GM19397 (cell line): Measurements from ENCODE around the gene GRID1.

ENCODE experiments used
- ATAC-seq: cut with Tn5 transposase; IDR thresholded peaks from one replicate; pipeline ENCODE4 v1.9.1; 2021; ENCODE audit warnings: mild to moderate bottlenecking, moderate library complexity; ENCODE audit not compliant: unreplicated experiment

GRID1 gene

DNA sequence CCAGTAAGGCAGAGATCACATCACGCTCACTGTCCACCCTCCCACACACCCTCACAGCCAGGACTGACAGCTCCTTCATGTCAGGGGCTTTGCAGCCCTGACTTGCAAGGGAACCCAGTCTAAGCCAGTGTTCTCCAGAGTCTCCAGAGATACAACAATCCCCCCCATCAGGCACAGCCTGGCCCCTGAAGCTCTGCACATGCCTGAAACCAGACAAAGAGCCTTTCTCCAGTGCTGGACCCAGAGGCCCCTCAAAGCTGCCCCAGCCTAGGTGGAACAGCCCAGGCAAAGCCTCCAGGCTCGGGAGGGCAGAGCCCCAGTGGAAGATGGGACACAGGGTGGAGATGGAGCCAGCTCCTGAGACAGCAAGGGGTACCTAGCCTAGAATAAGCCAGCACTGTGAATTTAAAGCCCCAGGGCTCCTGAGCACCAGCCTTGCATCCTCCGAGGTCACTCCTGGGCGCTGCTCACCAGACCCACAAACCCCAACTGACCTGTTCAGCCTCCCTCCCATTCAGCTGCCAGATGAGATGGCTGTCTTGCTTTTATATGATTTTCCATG, 50.2 kb downstream of the GRID1 start:
- ATAC-seq, result no peak

DNA sequence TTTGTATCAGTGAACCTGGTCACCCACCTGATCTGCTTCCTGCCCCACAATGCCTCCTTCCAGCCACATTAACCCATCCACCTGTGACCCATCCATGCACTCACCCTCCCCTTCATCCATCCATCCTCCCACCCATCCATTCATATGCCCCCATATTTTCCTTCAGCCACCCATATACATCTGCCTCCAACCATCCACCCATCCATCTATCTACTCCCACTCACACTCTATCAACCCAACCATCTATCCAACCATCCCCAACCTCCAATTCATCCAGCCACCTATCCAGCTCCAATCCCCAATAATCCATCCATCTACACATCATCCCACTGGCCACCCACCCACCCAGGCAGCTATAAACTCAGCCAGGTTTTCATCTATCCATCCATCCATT, 51.0 kb downstream of the GRID1 start:
- no peak for ATAC-seq

DNA sequence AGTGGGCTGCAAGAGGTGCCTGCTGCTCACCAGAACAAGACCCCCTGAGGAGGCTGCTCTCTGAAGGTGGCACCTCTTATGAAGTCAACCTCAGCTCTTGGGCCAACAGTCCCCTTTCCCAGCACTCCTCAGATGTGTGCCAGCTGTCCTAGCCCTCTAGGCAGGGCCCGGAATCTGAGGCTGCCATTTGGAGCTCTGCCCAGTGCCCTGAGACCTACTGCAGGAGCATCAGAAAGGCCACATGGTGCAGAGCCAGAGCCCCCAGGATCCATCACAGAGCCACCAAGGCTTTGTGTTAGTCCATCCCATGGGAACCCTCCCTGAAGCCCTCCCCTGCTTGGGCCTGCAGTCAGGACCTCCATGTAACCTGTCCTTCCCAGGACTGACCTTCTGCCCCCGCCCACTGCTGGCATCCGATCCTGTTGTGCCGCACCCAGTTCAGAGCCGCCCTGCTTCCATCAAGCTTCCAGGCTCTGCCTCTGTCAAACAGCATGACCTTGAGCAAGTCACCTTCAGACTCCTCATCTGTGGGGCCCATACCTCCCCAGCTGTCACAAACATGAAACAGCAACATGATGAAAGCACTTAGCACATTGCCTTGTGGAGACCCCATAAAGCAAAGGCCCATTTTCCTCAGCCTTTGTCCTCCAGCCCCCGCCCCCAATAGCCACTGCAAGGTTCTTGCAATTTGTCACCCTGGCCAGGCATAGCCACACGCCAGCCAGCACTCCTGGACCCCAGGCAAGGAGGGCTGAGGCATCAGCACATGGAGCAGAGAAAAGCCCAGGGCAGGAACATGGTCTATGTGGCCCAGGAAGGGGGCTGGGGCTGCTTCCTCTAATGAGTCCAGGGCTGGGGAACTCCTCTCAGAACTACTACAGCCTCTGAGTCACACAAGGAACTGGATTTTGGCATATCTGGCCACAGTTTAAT, 51.7 kb downstream of the GRID1 start:
- ATAC-seq, result no peak

DNA sequence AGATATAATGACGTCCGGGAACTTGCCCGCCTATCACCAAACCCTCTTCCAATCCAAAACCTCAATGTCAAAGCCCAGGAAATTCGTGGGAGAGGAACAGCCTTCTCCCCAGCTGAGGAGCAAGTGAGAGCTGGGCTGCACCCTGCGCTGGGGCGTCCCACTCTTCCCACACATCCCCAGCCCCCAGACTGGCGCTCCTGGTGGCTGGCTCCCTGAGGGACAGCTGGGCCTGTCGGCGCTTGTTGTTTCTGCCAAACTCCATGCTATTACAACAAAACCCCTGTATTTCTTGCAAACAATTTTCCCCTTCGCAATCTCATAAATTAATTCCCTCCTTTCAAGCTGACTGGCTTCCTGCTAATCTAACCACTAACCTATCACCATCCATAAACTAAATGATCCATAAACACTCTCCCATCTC, 53.0 kb downstream of the GRID1 start:
- no peak for ATAC-seq

DNA sequence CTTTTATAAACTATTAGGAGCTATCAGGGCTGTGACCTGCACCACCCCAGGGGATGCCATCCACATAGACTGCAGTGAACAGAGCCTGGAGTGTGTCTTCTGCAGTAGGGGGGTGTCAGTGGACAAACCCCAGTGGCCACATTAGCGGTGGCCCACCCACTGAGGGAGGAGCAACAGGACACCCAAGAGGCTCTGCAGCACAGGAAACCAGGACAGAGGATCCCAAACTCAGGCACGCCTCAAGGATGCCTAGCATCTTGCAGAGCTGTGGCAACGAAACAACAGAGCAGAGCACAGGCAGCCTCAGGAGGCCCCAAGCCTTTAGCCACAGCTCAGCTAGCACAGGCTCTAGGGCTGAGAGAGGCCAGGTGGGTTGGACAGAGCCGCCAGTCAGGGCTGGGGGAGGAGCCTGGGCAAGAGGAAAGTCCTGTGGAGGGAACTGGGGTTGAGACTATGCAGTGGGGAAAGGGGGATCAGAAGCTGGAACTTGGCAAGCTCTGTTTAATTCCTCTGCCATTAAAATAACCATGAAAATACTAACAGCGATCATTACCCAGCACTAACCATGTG, 53.8 kb downstream of the GRID1 start:
- no peak for ATAC-seq

DNA sequence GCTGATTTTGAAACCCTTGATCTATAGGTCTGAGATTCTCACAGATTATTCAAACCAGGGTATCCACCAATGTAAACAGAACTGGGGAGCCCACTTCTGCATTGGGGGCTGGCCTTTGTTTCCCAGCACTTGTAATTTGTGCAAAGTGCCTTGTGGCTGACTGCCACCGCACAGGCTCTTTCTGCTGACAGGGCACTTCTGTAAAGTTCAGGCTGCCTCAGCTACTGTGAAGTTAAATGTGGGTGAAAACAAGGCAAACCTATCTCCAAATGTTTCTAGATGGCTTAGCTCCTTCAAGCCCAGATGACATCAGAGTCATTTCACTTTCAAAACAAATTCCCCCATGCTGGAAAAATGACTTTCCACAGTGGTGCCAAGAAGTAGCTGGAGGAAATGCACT, 54.7 kb downstream of the GRID1 start:
- no peak for ATAC-seq

DNA sequence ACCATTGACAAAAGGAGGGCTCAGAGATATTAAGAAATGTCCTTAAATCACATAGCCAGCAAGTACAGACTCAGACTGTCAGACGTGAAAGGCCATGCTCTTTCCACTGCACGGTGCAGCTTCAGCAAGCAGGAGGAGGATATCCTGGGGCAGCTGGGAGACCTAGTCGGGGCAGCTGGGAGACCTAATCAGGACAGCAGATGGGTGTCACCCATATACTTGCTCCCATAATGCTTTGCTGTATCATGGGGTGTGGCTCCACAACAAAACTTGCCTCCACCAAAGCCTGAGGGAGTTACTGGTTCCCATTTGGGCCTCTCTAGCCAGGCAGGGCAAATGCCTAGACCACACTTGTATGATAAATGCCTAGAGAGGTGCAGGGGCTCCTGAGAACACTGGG, 55.4 kb downstream of the GRID1 start:
- ATAC-seq, result no peak

DNA sequence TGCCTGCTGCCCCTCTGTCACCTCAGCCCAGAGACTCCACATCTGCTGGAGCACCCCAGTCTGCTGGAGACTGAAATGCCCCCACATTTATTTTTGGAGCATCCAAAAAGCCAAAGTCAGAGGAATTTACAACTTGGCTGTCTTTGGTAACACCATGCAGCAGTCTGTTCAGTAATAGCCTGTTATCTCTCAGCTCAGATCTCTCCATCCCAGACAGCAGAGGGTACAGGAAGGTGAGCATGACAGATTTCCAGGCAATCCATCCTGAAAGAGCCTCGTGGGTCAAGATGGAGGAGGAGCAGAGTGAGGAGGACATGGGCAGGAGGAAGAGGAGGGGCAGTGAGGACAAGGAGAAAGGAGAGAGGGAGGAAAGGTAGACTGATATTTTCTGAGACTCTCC, 55.9 kb downstream of the GRID1 start:
- no peak for ATAC-seq

DNA sequence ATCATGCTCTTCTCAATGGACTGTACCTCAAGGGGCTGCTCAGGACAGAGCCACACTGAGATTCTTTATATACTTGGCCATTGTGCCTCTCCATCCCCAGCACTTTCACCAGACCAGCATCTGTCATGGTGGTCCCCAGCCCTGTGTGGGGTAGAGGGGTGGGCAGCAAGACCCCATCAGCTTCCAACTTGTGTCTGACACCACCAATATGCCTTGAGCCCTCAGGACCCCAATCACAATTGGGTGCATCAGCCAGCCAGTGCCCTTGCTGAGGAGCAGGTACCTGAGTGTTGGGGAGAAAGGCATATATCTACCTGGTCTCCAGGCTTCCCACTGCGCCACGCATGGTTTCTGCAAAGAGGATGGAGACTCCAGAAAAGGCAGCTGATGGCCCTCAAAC, 56.3 kb downstream of the GRID1 start:
- no peak for ATAC-seq

DNA sequence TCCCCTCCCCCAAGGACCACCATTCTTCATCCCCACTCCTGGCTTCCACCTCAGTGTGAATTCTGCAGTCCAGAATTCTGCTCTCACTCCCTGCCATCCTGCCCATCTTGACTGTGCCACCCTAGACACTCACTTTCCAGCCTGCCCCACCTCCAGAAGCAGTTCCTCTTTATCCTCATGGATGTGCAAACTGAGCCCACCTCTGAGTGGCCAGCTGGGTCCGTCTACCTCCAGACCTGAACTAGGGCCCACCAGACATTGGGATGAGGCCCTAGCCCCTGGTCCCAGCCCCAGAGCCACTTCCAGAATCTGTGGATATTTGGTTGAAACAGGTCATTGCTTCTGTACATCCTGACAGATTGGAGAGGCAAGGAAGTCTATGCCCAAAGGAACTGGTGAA, 58.5 kb downstream of the GRID1 start:
- no peak for ATAC-seq

DNA sequence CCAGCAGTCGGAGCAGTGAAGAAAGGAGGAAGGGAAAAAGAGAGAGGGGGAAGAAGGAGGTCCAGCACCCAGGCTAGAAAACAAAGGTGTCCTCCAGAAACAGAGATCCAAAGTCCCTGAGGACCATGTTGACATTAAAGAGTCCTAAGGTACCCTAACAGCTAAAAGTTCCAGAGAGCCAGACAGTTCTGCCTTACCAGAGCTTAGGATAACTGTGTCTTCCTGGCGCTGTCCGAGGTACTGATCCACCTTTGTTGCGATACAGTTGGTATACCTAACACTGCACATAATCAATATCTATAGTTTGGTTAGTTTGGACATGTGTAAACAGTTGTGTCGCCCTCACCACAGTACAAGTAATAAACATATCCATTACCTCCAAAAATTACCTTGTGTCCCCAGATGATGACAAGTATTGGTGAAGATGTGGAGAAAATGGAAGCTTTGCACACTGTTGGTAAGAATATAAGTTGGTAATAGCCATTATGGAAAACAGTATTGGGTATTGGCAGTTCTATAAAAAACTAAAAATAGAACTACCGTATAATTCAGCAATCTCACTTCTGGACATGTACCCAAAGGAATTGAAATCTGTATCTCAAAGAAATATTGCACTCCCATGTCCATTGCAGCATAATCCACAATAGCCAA, 59.8 kb downstream of the GRID1 start:
- no peak for ATAC-seq

DNA sequence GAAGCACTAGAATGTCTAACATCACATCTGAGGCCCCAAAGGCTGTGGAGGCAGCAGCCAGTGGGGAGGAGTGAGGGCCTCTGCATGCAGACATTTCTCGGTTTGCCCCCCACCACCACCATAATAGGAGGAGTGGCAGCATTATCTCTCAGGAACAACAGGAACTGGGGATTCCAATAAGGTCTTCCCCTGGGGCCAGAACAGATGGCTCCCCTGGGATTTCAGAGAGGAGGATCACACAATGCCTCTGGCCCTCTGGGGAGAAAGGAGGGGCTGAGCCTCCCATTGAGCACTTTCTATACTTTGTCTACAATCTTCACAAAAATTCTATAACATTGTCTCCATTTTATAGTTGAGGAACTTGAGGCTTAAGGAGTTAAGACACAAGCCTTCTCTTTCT, 61.1 kb downstream of the GRID1 start:
- no peak for ATAC-seq

DNA sequence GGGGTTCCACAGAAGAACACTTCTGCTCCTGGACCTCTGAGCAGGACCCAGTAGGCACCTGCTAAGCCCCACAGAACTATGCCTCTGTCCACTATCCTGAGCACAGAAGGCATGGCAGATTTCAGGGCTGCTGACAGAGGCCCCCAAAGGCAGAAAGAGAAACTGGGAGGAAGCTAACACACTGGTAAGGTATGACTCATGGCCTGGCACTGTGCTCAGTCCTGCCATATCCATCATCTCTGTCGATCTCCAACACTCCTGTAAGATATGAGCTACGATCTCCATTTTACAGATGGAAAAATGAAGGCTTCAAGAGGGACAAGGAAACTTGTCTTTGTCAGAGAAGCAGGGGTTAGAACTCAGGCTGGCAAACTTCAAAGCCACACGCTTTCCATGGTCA, 62.2 kb downstream of the GRID1 start:
- ATAC-seq, result no peak

DNA sequence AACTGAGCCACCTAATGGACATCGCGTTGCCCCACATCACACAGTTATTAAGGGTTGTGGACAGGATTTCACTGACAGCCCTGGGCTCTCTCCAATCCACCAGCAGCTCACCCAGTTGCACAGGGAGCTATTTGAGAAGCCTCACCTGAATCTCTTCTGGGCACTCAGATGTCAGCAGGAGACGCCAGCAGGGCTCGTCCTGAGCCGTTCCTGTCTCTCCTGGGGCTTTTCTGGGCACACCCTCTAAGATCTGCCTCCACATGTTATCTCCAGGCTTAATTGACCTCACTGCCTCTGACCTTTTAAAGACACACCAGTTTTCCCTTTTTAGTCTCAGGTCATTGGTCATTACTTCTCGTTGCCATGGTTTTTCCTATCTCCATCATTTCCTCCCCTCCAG, 63.0 kb downstream of the GRID1 start:
- no peak for ATAC-seq

DNA sequence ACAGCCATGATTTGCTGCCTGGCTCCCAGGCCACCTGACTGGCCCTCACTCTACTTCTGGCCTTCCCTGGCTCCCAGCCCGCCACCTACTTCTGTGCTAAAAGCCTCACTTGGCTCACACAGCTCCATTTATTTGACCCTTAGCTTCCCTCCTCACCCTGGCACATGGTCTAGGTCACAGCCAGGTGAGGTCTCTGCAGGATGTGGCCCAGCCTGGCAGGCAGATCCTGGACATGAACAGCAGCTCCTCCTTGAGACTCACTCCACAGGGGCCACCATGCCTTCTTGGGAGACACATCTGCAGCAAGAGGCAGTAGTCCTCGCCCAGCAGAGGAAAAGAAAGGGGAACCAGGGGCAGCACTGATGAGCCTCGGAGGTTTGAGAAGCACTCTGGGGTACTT, 64.6 kb downstream of the GRID1 start:
- no peak for ATAC-seq

DNA sequence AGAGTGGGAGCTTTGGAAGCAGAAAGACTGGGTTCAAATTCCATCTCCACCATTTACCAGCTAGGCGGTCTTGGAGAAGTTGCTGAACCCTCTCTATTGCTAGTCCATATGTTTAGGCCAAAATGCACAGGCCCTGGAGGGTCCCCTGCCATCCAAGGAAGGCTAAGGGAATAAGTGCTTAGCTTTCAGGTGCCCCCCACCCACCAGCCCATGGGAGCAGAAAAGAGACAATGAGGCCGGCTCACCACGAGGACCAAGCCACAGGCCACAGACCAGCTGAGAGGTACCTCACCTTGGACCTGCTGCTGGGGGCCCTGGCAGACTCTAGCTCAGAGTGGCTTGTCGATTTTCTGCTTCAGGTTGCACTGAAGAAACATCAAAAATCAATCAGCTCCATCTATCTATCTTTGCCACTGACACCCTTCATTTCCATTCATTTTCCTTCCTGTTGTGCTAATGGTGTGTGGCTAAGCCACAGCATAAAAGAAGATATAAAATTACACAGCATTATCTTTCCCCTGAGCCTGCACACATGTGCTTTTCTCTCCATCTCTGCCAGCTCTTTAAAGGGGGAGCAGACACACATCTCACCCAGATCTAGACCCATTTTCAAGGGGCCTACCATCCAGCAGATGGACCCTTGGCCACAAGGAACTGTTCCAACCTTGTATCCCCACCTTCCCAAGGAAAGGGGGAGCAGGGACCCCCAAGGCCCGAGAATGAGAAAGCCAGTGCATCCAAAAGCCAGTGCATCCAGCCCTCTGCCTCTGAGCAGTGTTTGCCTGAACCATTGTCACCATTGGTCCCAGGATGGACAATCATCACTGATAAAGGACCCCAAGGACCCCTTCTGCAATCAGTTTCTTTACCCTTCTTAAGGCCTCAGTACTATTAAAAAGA, 65.4 kb downstream of the GRID1 start:
- ATAC-seq, result no peak

DNA sequence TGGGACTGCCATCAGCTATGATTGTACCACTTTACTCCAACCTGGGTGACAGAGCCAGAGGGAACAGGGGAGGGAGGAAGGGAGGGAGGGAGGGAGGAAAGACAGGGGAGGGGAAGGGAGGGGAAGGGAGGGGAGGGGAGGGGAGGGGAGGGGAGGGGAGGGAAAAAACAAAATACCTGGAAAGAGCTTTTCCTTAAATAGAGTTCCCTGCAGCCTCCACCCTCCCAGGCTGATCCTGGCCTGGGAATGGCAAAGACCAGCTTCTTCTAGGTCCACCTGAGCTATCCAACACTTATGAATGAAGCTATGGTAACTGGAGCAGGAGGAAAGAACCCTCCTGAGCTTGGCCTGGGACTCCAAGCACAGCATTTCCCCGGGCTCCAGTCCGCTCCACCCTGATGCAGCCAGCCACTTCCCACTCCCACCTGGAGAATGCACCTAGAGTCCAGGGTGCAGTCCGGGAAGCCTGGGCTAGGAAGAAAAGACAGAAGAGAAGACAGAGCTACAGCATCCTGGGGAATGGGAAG, 66.1 kb downstream of the GRID1 start:
- ATAC-seq, result no peak

DNA sequence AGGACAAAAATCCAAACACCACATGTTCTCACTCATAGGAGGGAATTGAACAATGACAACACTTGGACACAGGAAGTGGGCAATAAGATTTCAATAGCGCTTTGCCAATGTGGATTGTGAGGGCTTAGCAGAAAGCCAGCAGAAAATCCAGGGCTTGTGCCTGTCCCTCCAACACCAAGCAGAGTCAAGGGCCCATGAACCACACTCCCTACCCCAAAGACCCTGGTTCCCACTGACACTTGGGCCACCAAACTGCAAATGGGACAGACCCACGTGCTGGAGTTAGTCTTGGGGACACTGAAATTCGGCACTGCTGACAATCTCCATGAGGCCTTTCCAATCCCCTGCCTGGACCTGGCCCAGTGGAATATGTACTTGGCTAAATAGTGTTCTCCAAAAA, 67.0 kb downstream of the GRID1 start:
- no peak for ATAC-seq

DNA sequence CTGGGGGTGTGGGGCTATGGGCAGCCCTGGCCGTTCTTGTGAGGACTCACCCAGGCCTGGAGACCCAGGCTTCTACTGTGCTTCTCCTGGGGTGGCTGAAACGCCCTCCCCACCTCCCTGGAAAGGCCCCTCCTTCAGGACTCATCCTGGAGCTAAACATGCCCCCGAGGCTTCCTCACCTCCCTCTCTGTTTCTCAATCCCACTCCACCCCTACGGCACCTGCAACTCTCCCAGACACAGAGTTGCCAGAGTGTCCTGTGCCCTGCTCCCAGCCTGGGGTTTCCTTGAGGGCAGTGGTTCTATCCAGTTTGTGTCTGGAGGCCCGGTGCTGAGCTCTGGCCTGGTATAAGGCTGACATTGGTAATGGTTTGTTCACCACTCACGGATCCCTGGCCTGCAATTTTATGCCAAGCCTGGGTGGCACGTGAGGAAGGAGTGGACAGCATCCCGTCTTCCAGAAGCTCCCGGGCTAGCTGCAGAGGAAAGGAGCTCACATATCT, 68.0 kb downstream of the GRID1 start:
- ATAC-seq, result no peak

DNA sequence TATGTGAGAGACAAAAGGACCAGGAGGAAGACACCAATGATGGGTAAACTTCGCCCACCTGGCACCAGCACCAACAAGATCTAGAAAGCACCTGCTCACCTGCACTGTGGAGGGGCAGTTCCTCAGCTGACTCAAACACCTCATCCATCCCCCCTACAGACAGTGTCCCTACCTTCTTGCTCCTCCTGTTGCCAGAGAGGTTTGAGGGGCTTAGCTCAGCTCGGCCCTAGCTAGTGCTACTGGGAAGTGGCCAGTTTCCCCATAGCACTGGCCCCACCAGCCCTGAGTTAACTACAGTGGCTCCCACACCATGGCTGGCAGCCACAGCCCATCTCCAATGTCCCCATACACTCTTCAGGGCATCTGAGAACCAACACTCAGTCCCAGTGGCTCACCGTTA, 70.8 kb downstream of the GRID1 start:
- no peak for ATAC-seq
